ENCODE results near the gene COG7.

DNA sequence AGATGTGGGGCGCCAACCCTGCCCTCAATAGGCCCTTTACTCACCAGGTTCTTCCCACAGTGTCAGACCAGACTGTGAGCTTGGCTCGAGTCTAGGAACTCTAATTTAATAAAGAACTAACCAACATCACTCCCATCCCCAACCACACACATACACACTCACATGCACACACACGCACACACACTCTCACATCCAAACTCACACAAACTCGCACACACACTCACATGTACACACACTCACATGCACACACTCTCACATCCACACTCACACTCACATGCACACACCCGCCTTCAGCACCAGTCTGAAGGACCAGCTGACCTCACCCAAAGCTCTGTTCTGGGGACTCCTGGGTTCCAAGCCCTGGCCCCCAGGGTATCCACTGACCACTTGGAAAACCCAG, 63.8 kb downstream of the COG7 start:
- TF ChIP-seq NR1H2 (CRISPR knock-in tag; IDR thresholded peaks at IDR 0.05), result no peak
- TF ChIP-seq, protein P1, sequence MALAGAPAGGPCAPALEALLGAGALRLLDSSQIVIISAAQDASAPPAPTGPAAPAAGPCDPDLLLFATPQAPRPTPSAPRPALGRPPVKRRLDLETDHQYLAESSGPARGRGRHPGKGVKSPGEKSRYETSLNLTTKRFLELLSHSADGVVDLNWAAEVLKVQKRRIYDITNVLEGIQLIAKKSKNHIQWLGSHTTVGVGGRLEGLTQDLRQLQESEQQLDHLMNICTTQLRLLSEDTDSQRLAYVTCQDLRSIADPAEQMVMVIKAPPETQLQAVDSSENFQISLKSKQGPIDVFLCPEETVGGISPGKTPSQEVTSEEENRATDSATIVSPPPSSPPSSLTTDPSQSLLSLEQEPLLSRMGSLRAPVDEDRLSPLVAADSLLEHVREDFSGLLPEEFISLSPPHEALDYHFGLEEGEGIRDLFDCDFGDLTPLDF (CRISPR knock-in tag; IDR thresholded peaks at IDR 0.05), result no peak
- TF ChIP-seq, protein P2, sequence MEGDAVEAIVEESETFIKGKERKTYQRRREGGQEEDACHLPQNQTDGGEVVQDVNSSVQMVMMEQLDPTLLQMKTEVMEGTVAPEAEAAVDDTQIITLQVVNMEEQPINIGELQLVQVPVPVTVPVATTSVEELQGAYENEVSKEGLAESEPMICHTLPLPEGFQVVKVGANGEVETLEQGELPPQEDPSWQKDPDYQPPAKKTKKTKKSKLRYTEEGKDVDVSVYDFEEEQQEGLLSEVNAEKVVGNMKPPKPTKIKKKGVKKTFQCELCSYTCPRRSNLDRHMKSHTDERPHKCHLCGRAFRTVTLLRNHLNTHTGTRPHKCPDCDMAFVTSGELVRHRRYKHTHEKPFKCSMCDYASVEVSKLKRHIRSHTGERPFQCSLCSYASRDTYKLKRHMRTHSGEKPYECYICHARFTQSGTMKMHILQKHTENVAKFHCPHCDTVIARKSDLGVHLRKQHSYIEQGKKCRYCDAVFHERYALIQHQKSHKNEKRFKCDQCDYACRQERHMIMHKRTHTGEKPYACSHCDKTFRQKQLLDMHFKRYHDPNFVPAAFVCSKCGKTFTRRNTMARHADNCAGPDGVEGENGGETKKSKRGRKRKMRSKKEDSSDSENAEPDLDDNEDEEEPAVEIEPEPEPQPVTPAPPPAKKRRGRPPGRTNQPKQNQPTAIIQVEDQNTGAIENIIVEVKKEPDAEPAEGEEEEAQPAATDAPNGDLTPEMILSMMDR (IDR thresholded peaks at IDR 0.05), result no peak
- TF ChIP-seq, protein P3, sequence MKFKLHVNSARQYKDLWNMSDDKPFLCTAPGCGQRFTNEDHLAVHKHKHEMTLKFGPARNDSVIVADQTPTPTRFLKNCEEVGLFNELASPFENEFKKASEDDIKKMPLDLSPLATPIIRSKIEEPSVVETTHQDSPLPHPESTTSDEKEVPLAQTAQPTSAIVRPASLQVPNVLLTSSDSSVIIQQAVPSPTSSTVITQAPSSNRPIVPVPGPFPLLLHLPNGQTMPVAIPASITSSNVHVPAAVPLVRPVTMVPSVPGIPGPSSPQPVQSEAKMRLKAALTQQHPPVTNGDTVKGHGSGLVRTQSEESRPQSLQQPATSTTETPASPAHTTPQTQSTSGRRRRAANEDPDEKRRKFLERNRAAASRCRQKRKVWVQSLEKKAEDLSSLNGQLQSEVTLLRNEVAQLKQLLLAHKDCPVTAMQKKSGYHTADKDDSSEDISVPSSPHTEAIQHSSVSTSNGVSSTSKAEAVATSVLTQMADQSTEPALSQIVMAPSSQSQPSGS (CRISPR knock-in tag; IDR thresholded peaks at IDR 0.05; ENCODE audit: borderline replicate concordance, low read depth), result no peak
- no peak for TF ChIP-seq TEAD4 (CRISPR knock-in tag; IDR thresholded peaks at IDR 0.05)
- TF ChIP-seq, protein P4, sequence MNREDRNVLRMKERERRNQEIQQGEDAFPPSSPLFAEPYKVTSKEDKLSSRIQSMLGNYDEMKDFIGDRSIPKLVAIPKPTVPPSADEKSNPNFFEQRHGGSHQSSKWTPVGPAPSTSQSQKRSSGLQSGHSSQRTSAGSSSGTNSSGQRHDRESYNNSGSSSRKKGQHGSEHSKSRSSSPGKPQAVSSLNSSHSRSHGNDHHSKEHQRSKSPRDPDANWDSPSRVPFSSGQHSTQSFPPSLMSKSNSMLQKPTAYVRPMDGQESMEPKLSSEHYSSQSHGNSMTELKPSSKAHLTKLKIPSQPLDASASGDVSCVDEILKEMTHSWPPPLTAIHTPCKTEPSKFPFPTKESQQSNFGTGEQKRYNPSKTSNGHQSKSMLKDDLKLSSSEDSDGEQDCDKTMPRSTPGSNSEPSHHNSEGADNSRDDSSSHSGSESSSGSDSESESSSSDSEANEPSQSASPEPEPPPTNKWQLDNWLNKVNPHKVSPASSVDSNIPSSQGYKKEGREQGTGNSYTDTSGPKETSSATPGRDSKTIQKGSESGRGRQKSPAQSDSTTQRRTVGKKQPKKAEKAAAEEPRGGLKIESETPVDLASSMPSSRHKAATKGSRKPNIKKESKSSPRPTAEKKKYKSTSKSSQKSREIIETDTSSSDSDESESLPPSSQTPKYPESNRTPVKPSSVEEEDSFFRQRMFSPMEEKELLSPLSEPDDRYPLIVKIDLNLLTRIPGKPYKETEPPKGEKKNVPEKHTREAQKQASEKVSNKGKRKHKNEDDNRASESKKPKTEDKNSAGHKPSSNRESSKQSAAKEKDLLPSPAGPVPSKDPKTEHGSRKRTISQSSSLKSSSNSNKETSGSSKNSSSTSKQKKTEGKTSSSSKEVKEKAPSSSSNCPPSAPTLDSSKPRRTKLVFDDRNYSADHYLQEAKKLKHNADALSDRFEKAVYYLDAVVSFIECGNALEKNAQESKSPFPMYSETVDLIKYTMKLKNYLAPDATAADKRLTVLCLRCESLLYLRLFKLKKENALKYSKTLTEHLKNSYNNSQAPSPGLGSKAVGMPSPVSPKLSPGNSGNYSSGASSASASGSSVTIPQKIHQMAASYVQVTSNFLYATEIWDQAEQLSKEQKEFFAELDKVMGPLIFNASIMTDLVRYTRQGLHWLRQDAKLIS (CRISPR knock-in tag; IDR thresholded peaks at IDR 0.05; ENCODE audit: borderline replicate concordance), result no peak
- TF ChIP-seq, protein P5, sequence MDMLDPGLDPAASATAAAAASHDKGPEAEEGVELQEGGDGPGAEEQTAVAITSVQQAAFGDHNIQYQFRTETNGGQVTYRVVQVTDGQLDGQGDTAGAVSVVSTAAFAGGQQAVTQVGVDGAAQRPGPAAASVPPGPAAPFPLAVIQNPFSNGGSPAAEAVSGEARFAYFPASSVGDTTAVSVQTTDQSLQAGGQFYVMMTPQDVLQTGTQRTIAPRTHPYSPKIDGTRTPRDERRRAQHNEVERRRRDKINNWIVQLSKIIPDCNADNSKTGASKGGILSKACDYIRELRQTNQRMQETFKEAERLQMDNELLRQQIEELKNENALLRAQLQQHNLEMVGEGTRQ (CRISPR knock-in tag; IDR thresholded peaks at IDR 0.05), result no peak
- no peak for TF ChIP-seq TP53 (CRISPR knock-in tag; IDR thresholded peaks at IDR 0.05)
- no peak for TF ChIP-seq GABPB1 (CRISPR knock-in tag; IDR thresholded peaks at IDR 0.05)
- TF ChIP-seq ELF4 (CRISPR knock-in tag; IDR thresholded peaks at IDR 0.05; ENCODE audit: low read depth), result no peak
- TF ChIP-seq, protein P6, sequence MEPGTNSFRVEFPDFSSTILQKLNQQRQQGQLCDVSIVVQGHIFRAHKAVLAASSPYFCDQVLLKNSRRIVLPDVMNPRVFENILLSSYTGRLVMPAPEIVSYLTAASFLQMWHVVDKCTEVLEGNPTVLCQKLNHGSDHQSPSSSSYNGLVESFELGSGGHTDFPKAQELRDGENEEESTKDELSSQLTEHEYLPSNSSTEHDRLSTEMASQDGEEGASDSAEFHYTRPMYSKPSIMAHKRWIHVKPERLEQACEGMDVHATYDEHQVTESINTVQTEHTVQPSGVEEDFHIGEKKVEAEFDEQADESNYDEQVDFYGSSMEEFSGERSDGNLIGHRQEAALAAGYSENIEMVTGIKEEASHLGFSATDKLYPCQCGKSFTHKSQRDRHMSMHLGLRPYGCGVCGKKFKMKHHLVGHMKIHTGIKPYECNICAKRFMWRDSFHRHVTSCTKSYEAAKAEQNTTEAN (CRISPR knock-in tag; IDR thresholded peaks at IDR 0.05), result no peak
- TF ChIP-seq, protein P7, sequence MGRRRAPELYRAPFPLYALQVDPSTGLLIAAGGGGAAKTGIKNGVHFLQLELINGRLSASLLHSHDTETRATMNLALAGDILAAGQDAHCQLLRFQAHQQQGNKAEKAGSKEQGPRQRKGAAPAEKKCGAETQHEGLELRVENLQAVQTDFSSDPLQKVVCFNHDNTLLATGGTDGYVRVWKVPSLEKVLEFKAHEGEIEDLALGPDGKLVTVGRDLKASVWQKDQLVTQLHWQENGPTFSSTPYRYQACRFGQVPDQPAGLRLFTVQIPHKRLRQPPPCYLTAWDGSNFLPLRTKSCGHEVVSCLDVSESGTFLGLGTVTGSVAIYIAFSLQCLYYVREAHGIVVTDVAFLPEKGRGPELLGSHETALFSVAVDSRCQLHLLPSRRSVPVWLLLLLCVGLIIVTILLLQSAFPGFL (CRISPR knock-in tag; IDR thresholded peaks at IDR 0.05; ENCODE audit: borderline replicate concordance), result no peak
